Left ventricle myocardium superior (tissue), 1 donor: ENCODE measurements around the gene ARAP3. TPM values are rescaled to one million over a fixed set of nuclear protein-coding genes. Genes with fewer than 3 reads are reported as not detected.

Experiments
- ATAC-seq: fragments of 200-7000 bp; cut with Tn5 transposase; one replicate; pipeline ENCODE4 v1.9.1; 2020; ENCODE audit warnings: mild to moderate bottlenecking, moderate library complexity
- DNase-seq: peaks from one replicate; pipeline ENCODE4 v3.0.0-alpha.2; 2020
- intact Hi-C: fragments of 100-400 bp; cut with micrococcal nuclease; formaldehyde crosslinking; loops from one replicate; pipeline ENCODE4 v1.11.0; 2022
- total RNA-seq: library from RNA; stranded (reverse); fragmentation: NEBNext Ultra II Directional; extraction: Animal tissue kit (Norgen Biotek cat#: 25700); gene quantifications from one replicate; pipeline ENCODE4 v1.2.1, GENCODE V29; 2021
- donor health status: DM: no; HTN: yes; CAD: no; lungs with severe emphysema.

The ARAP3 gene
- total RNA-seq, 1 donor from 2014 or later, result 13.2 TPM

GRCh38 chr5:141649972-141650371 is 32.1 kb downstream of the ARAP3 start:
- DNase-seq (no peak), ATAC-seq (no peak)
- intact Hi-C loops, result no loop called here

- DNase-seq, result no peak
- no peak for ATAC-seq
- intact Hi-C loops, result no loop called here
Measured at GRCh38 chr5:141649056-141649688, 32.9 kb downstream of the ARAP3 start.

GRCh38 chr5:141647851-141648250 is 34.2 kb downstream of the ARAP3 start:
- no peak for ATAC-seq

GRCh38 chr5:141647242-141647641 is 34.8 kb downstream of the ARAP3 start:
- intact Hi-C loops, result no loop called here
- ATAC-seq, result no peak
- DNase-seq, result no peak

More at GRCh38 chr5:141647851-141648250, 34.2 kb downstream of the ARAP3 start:
- no peak for DNase-seq
- intact Hi-C loops, result no loop called here

- ATAC-seq, result no peak
- intact Hi-C loops, result no loop called here
- DNase-seq, result no peak
Measured at GRCh38 chr5:141646026-141646425, 36.0 kb downstream of the ARAP3 start.

GRCh38 chr5:141641634-141642267 is 40.3 kb downstream of the ARAP3 start:
- DNase-seq, result no peak
- ATAC-seq, result no peak
- intact Hi-C loops, result no loop called here

GRCh38 chr5:141640698-141641097 is 41.3 kb downstream of the ARAP3 start:
- DNase-seq, result no peak
- no peak for ATAC-seq
- intact Hi-C loops, result no loop called here

GRCh38 chr5:141640051-141640415 is 42.0 kb downstream of the ARAP3 start:
- ATAC-seq (no peak), DNase-seq (no peak)
- intact Hi-C loops, result no loop called here

- ATAC-seq (no peak), DNase-seq (no peak)
- intact Hi-C loops, result no loop called here
Measured at GRCh38 chr5:141639357-141640050, 42.5 kb downstream of the ARAP3 start.

- intact Hi-C loops, result no loop called here
- DNase-seq (no peak), ATAC-seq (no peak)
Measured at GRCh38 chr5:141638771-141639170, 43.3 kb downstream of the ARAP3 start.

GRCh38 chr5:141637767-141638419 is 44.1 kb downstream of the ARAP3 start:
- DNase-seq, result peak; percentile 68
- peak; percentile 54 for ATAC-seq
- intact Hi-C loops, result no loop called here

- peak; percentile 33 for ATAC-seq
- peak; percentile 57 for DNase-seq
- intact Hi-C loops, result no loop called here
Measured at GRCh38 chr5:141637123-141637766, 44.8 kb downstream of the ARAP3 start.

- DNase-seq, result peak; percentile 97
- ATAC-seq, result peak; percentile 98
- intact Hi-C loops, result no loop called here
Measured at GRCh38 chr5:141636413-141637122, 45.5 kb downstream of the ARAP3 start, which contains the start of the genes HDAC3 and RELL2. HDAC3 (minus strand) TSS chr5:141636849; CDS start chr5:141636790, 59 bp downstream. RELL2 (plus strand) TSS chr5:141636997; CDS start chr5:141638226, 1,229 bp downstream.

- intact Hi-C loops, result no loop called here
- ATAC-seq (no peak), DNase-seq (no peak)
Measured at GRCh38 chr5:141636106-141636412, 46.0 kb downstream of the ARAP3 start.

GRCh38 chr5:141635646-141636045 is 46.4 kb downstream of the ARAP3 start:
- no peak for DNase-seq
- no peak for ATAC-seq
- intact Hi-C loops, result no loop called here

- DNase-seq, result no peak
- no peak for ATAC-seq
- intact Hi-C loops, result no loop called here
Measured at GRCh38 chr5:141634720-141635119, 47.3 kb downstream of the ARAP3 start.

GRCh38 chr5:141633871-141634561 is 48.0 kb downstream of the ARAP3 start:
- no peak for ATAC-seq
- intact Hi-C loops, result no loop called here
- no peak for DNase-seq

GRCh38 chr5:141632650-141633049 is 49.4 kb downstream of the ARAP3 start:
- ATAC-seq (no peak), DNase-seq (no peak)
- intact Hi-C loops, result no loop called here
